ENCODE measurements around the gene CHRM1. TPM values are rescaled to one million over a fixed set of nuclear protein-coding genes. Genes with fewer than 3 reads are reported as not detected.

The CHRM1 gene, protein sequence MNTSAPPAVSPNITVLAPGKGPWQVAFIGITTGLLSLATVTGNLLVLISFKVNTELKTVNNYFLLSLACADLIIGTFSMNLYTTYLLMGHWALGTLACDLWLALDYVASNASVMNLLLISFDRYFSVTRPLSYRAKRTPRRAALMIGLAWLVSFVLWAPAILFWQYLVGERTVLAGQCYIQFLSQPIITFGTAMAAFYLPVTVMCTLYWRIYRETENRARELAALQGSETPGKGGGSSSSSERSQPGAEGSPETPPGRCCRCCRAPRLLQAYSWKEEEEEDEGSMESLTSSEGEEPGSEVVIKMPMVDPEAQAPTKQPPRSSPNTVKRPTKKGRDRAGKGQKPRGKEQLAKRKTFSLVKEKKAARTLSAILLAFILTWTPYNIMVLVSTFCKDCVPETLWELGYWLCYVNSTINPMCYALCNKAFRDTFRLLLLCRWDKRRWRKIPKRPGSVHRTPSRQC
- total RNA-seq: 0.09 TPM in 1 of 2 replicates, not detected in the other

DNA sequence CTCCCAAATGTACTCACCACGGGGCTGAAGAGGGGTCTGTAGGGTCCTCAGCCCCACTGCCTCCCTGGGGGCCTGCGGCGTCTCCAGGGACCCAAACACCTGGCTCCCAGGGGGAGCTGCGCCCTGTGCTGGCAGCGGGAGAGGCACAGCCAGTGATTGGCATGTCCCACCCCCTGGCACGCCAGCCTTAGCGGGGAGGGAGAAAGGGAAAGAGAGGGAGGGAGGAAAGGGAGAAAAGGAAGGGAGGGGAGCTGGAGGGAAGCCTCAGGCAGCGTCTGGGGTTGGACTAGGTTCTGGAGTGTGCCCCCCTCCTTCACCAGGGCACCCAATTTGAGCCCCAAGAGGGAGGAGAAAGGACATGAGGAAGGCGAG, at the start of gene CHRM1:
CHRM1 (minus strand) TSS at position 163 of the 372 bp plus-strand sequence. CDS start 10,263 bp downstream, outside the sequence.

DNA sequence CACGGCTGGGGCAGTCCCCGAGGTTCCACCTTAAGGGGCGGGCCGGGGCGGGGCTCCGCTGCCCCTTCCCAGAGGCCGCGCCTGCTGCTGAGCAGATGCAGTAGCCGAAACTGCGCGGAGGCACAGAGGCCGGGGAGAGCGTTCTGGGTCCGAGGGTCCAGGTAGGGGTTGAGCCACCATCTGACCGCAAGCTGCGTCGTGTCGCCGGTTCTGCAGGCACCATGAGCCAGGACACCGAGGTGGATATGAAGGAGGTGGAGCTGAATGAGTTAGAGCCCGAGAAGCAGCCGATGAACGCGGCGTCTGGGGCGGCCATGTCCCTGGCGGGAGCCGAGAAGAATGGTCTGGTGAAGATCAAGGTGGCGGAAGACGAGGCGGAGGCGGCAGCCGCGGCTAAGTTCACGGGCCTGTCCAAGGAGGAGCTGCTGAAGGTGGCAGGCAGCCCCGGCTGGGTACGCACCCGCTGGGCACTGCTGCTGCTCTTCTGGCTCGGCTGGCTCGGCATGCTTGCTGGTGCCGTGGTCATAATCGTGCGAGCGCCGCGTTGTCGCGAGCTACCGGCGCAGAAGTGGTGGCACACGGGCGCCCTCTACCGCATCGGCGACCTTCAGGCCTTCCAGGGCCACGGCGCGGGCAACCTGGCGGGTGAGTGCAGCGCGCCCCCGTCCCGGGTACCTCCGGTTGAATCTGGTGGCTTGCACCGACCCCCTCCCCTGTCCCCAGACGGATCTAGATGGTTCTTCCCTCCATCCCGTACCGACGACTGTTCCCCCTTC, 40.2 kb downstream of the CHRM1 start, which contains the start of gene SLC3A2:
SLC3A2 (plus strand) TSS at position 94 of the 776 bp plus-strand sequence; CDS start at position 222, 128 bp downstream.

Other genes with a start within 250 kb of the CHRM1 start
- 10.4 and 13.1 TPM in 2 replicates for gene UQCC3, start 249.7 kb downstream of the CHRM1 start, total RNA-seq
- gene LBHD1, start 249.1 kb downstream of the CHRM1 start, total RNA-seq: 2.7 TPM in 2 replicates
- gene UBXN1, start 242.3 kb downstream of the CHRM1 start, total RNA-seq: 201 and 302 TPM in 2 replicates
- gene LRRN4CL, start 231.8 kb downstream of the CHRM1 start, total RNA-seq: 29.8 and 36.9 TPM in 2 replicates
- 43.8 and 52.2 TPM in 2 replicates for gene BSCL2, start 213.9 kb downstream of the CHRM1 start, total RNA-seq
- not detected in 2 replicates for gene GNG3, start 213.7 kb downstream of the CHRM1 start, total RNA-seq
- gene HNRNPUL2, start 193.9 kb downstream of the CHRM1 start, total RNA-seq: 10.8 and 13.2 TPM in 2 replicates
- 30.4 and 36.1 TPM in 2 replicates for gene TTC9C, start 192.9 kb downstream of the CHRM1 start, total RNA-seq
- 9.5 and 12.5 TPM in 2 replicates for gene ZBTB3, start 167.2 kb downstream of the CHRM1 start, total RNA-seq
- 77.7 and 93.2 TPM in 2 replicates for gene POLR2G, start 159.8 kb downstream of the CHRM1 start, total RNA-seq
- gene TAF6L, start 150.0 kb downstream of the CHRM1 start, total RNA-seq: 22.2 and 28.9 TPM in 2 replicates
- gene TMEM179B, start 134.0 kb downstream of the CHRM1 start, total RNA-seq: 19.1 and 23.2 TPM in 2 replicates
- gene TMEM223, start 129.4 kb downstream of the CHRM1 start, total RNA-seq: 10.7 and 10.9 TPM in 2 replicates
- 15.4 and 21.0 TPM in 2 replicates for gene NXF1, start 115.9 kb downstream of the CHRM1 start, total RNA-seq
- gene STX5, start 89.3 kb downstream of the CHRM1 start, total RNA-seq: 42.6 and 50.5 TPM in 2 replicates
- gene TEX54, start 88.5 kb downstream of the CHRM1 start, total RNA-seq: not detected in 2 replicates
- gene WDR74, start 81.8 kb downstream of the CHRM1 start, total RNA-seq: 54.7 and 67.1 TPM in 2 replicates
- 174 and 240 TPM in 2 replicates for gene SLC3A2, start 40.5 kb downstream of the CHRM1 start, total RNA-seq
- gene SLC22A6, start 63.6 kb upstream of the CHRM1 start, total RNA-seq: not detected in 2 replicates
- under 0.01 TPM in 1 of 2 replicates, not detected in the other for gene SLC22A8, start 94.5 kb upstream of the CHRM1 start, total RNA-seq
- gene SLC22A24, start 222.9 kb upstream of the CHRM1 start, total RNA-seq: not detected in 2 replicates

Data from bronchial smooth muscle cell (primary cell).